SW480 (cell line): ENCODE measurements around the gene BYSL.

Experiments
- DNase-seq: peaks from one replicate; pipeline ENCODE4 v3.0.0-alpha.2; 2016; ENCODE audit warnings: low spot score

Gene BYSL

DNA sequence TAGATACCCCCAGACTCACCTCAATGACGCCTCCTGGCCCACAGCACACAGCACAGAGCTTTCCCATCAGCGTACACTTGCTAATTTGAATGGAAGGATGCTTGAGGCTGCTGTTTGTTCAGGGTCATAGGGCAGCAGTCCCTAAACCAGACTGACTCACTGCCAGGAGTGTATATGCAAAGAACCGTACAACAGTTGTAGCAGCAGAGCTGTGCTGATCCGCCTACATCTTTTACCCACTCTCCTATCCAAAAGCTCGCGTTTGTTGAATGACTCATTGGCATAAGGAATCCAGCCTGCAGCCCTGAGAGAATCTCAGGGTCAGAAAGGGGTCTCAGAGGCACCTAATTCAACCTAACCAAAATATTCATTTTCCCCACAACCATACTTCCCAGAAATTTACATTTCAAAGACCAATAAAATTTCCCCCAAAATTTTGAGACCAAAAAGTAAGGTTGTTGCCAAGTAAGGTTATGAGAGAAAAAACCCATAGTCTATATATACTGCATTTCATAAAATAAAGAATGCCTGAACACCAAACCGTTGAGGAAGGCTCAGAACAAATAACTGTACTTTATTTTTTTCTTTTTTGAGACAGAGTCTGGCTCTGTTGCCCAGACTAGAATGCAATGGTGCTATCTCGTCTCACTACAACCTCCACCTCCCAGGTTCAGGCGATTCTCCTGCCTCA lies 55.6 kb downstream of the BYSL start:
- no peak for DNase-seq
